ENCODE measurements around the gene EPB41L2.

GRCh38 chr6:130900913-130901312 is 162.1 kb downstream of the EPB41L2 start:
- TF ChIP-seq SP1 (CRISPR knock-in tag; conservative IDR thresholded peaks at IDR 0.05) (no peak), ZNF671 (CRISPR knock-in tag; IDR thresholded peaks at IDR 0.05) (no peak), AR (CRISPR knock-in tag; IDR thresholded peaks at IDR 0.05) (no peak), ZNF263 (CRISPR knock-in tag; IDR thresholded peaks at IDR 0.05; ENCODE audit: low read depth) (no peak), ESRRA (CRISPR knock-in tag; IDR thresholded peaks at IDR 0.05; ENCODE audit: borderline replicate concordance) (no peak), ZMAT4 (CRISPR knock-in tag; IDR thresholded peaks at IDR 0.05) (no peak), NR3C1 (CRISPR knock-in tag; conservative IDR thresholded peaks at IDR 0.05; ENCODE audit: low read depth) (no peak), EMX1 (CRISPR knock-in tag; IDR thresholded peaks at IDR 0.05) (no peak), MLX (CRISPR knock-in tag; IDR thresholded peaks at IDR 0.05) (no peak), MAX (CRISPR knock-in tag; IDR thresholded peaks at IDR 0.05) (no peak), ETV6 (CRISPR knock-in tag; IDR thresholded peaks at IDR 0.05) (no peak)
- TF ChIP-seq, protein P1, sequence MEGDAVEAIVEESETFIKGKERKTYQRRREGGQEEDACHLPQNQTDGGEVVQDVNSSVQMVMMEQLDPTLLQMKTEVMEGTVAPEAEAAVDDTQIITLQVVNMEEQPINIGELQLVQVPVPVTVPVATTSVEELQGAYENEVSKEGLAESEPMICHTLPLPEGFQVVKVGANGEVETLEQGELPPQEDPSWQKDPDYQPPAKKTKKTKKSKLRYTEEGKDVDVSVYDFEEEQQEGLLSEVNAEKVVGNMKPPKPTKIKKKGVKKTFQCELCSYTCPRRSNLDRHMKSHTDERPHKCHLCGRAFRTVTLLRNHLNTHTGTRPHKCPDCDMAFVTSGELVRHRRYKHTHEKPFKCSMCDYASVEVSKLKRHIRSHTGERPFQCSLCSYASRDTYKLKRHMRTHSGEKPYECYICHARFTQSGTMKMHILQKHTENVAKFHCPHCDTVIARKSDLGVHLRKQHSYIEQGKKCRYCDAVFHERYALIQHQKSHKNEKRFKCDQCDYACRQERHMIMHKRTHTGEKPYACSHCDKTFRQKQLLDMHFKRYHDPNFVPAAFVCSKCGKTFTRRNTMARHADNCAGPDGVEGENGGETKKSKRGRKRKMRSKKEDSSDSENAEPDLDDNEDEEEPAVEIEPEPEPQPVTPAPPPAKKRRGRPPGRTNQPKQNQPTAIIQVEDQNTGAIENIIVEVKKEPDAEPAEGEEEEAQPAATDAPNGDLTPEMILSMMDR (IDR thresholded peaks at IDR 0.05): no peak
- TF ChIP-seq, protein P2, sequence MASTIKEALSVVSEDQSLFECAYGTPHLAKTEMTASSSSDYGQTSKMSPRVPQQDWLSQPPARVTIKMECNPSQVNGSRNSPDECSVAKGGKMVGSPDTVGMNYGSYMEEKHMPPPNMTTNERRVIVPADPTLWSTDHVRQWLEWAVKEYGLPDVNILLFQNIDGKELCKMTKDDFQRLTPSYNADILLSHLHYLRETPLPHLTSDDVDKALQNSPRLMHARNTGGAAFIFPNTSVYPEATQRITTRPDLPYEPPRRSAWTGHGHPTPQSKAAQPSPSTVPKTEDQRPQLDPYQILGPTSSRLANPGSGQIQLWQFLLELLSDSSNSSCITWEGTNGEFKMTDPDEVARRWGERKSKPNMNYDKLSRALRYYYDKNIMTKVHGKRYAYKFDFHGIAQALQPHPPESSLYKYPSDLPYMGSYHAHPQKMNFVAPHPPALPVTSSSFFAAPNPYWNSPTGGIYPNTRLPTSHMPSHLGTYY (CRISPR knock-in tag; IDR thresholded peaks at IDR 0.05): no peak
- TF ChIP-seq, protein P3, sequence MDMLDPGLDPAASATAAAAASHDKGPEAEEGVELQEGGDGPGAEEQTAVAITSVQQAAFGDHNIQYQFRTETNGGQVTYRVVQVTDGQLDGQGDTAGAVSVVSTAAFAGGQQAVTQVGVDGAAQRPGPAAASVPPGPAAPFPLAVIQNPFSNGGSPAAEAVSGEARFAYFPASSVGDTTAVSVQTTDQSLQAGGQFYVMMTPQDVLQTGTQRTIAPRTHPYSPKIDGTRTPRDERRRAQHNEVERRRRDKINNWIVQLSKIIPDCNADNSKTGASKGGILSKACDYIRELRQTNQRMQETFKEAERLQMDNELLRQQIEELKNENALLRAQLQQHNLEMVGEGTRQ (CRISPR knock-in tag; IDR thresholded peaks at IDR 0.05): no peak
